CD4-positive, alpha-beta T cell treated with Interleukin-17A for 1 hour (primary cell): ENCODE results near the gene SRGN.
A peak's percentile ranks its signal among the peaks of the same experiment; 100 is the strongest.
"Not testable (repeated sequence)": the region's sequence is repeated elsewhere in the genome, so short reads cannot be mapped to it uniquely, and the experiment has no call there.

ENCODE experiments used
- DNase-seq: peaks from one replicate; pipeline ENCODE4 v3.0.0-alpha.2; 2020

The SRGN gene

GRCh38 chr10:69091143-69091651, 3.3 kb downstream of the SRGN start:
- DNase-seq = peak; percentile 29

DNA sequence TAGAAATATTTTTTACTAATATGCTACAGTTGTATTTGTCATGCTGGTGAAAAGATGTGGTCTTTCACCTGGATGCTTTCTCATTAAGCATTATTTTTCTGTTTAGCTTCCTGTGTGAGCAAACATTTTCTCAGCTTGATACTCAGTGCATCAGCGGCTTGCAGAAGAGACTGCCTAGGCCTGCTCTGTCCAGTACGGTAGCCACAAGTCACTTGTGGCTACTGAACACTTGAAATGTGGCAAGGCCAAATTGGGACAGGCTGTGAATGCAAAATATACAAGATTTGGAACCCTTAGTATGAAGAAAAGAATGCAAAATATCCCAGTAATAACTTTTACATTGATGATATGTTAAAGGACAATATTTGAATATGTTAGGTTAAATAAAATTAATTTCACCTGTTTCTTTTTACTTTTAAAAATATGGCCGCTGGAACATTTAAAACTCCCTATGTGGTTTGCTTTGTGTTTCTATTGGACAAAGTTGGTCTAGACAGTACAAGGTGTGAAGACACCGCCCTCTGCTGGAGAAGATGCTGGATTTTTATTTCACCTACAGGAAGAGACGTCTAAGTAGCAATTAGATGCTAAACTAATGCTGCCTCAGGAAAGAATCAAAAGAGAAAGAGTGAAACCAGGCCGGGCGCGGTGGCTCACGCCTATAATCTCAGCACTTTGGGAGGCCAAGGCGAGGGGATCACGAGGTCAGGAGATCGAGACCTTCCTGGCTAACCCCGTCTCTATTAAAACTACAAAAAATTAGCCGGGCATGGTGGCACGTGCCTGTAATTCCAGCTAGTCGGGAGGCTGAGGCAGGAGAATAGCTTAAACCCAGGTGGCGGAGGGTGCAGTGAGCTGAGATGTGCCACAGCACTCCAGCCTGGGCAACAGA, 5.3 kb downstream of the SRGN start:
- peak; percentile 93 for DNase-seq

GRCh38 chr10:69093933-69094332, 6.0 kb downstream of the SRGN start:
- DNase-seq = no peak

- DNase-seq = peak; percentile 22
These were observed 8.1 kb downstream of the SRGN start for GRCh38 chr10:69096045-69096444.

GRCh38 chr10:69097729-69098128, 9.8 kb downstream of the SRGN start:
- DNase-seq = no peak

- no peak for DNase-seq
These were observed 12.4 kb downstream of the SRGN start for GRCh38 chr10:69100136-69100872.

GRCh38 chr10:69101451-69102095, 13.7 kb downstream of the SRGN start:
- DNase-seq = peak; percentile 54

DNA sequence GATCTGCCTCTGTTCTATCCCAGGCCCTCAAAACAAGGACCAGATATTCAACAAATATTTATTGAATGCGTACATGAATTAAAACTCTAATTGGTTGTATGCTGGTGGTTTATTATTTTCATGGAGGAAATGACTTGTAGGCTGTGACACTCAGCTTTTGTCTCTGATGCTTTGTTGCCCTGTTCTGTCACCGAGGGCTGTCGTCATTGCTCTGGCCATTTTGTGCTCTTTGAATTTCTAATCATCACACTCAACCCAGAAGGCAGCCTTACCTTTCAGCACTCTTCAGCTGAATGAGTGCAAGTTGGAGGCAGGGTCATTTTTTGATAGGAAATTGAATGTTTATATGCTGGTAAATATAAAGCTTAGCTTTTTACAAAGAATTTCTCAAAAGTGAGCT, 14.5 kb downstream of the SRGN start:
- no peak for DNase-seq

DNA sequence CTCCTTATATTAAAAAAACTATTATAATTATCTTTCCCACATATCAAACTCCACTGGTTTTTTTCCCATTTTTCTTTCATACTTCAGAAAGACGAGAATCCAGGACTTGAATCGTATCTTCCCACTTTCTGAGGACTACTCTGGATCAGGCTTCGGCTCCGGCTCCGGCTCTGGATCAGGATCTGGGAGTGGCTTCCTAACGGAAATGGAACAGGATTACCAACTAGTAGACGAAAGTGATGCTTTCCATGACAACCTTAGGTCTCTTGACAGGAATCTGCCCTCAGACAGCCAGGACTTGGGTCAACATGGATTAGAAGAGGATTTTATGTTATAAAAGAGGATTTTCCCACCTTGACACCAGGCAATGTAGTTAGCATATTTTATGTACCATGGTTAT, 15.9 kb downstream of the SRGN start:
- no peak for DNase-seq

DNA sequence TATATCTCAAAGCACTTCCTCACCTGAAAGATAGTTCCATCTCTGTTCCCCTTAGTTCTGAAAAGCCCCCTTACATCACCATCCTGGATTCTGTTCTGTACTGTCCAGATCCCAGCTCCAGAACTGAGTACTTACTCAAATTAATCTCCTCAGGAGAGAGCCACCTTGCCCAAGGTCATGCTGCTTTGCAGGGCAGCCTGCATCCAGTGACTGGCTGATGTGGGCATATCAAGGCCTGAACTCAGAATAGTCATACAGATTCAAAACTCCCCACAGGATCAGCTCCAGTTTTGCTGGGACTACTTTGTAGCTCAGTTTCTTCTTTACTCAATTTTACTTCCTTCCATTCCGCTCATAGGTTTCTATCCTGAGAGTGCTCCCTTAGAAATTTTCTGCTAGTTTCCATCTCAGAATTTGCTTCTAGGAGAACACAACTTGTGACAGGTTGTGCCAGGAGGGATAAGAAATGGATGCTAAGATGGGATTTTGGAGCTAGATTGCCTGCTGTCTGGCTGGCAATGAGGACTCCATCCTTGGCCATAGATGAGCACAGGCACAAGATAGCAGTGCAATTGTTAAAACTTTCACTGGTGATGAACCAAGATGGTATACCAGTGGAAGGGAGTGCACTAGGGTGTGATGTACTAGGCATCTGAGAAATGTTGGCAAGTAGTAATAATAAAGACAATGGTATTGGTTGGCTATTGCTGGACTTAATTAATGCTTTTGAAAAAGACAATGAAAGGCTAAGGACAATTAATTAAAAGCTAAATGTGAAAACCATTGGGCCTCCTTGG, 17.3 kb downstream of the SRGN start:
- no peak for DNase-seq

- DNase-seq = no peak
These were observed 19.2 kb downstream of the SRGN start for GRCh38 chr10:69107176-69107490.

DNA sequence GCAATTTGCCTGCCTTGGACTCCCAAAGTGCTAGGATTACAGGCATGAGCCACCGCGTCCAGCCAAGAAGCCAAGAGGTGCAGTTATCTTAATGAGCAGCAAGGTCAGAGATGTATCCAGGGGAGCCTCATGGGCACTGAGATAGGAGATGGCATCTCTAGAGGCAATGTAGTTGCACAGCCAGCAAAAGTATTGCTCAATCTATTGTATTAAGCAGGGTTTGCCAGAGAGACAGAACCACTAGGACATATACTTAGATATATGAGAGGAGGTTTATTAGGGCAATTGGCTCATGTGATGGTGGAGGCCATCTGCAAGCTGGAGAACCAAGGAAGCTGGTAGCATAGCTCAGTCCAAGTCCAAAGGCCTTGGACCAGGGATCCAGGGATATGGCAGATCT, 19.8 kb downstream of the SRGN start:
- DNase-seq = peak; percentile 43

DNA sequence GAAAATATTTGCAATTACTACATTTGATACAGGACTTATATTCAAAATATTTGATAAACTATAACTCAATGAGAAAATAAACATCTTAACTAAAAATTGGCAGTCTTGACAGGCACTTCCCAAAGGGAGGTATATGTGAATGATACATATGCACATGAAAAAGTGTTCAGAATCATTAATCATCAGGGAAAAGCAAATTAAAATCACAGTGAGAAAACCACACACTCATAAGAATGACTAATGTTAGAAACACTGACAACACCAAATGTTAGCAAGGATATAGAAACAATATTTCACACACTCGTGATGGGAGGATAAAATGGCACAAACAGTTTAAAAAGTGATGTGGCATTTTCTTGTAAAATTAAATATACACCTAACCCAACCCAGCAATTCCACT, 32.0 kb downstream of the SRGN start:
- no peak for DNase-seq

GRCh38 chr10:69123306-69123746, 35.4 kb downstream of the SRGN start:
- no peak for DNase-seq

DNA sequence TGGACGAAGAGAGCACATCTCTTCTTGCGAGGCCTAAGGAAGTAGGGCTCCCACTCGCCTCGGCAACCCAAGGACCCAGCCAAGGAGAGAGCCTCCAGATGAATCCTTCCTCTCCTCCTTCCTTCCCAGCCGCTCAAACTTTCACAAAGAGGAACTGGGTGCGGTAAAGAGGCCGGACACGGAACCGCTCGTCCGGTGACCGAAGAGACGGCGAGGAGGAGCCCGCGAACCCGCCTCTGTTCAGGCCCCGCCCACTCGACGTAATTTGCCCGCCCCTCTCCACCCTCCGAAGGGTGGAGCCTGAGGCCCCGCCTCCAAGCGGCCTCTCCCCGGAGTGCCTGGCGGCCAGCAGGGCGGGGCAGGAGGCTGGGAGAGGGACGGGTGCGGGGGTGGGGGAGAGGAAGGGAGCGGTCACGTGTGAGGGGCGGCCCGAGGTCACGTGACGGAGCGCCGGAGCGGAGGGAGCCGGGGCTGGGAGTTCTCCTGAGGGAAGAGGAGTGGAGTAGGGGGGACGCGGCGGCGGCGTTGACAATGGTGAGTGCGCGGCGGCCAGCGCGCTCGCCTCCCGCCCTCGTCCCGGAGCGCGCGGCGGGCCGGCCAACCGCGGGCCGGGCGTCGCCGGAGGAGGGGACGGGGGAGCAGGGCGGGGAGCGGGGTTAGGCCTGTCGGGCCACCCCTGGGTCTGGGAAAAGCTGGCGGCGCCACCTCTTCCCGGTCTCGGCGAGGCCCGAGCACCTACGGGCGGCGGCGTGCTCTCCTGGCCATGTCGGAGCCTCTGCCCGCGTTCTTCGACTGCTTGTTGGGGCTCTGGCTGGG, 36.1 kb downstream of the SRGN start, which contains the start of gene VPS26A:
Gene VPS26A, plus strand, starts transcription at position 432 of the 816 bp plus-strand sequence. Its CDS starts 100 bp downstream, at position 532.
- peak; percentile 97 for DNase-seq

DNA sequence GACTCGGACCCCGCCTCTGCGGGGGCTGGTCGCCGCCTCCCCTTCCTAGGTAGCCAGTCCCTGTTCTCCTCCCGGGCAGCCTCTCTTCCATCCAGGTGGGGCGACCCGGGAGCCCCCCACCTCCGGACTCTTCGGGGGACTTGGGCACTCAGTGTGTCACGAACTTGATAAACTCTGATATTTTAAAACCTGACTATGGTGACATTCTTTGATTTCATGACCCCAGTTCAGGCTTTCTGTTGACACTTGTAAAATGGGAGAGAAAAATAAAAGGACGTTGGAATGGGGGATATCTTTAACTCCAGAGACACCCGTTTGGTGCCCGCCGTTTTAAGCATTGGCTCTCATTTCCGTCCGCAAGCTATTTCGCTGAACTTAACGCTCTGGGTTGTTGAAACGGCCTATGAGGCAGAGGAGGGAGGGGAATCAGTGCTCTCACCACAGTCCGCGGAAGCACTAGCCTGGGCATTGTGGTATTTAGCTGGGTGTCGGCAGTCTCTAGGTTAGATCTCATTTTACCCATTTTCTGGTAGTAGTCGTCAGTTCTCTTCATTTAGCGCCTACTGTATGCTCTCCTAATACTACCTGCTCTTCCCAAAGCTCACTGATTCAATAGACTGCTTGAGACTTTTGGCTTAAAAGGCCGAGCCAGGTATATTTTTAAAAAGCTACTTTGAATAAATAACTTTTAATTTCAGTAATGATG, 36.8 kb downstream of the SRGN start:
- DNase-seq = peak; percentile 79

DNA sequence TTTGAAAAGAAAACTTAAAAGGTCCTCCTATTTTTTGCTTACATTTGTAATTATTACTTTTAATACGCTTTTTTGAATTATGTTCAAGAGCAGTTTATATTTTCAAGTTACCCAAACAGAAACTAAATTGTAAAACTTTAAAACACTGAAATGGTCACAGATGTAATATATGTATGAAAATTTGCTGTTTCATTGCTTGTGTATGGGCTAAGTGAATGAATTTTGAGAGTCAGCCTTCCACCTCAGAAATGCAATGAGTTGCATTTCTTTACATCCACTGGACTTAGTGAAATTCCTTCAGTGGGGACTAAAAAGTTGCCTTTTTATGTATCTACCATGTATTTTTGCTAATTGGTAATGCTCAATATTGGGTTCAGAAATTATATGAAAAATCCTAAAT, 37.7 kb downstream of the SRGN start:
- DNase-seq = no peak

- no peak for DNase-seq
These were observed 42.3 kb downstream of the SRGN start for GRCh38 chr10:69130251-69130650.

GRCh38 chr10:69139961-69140360, 52.1 kb downstream of the SRGN start:
- no peak for DNase-seq

DNA sequence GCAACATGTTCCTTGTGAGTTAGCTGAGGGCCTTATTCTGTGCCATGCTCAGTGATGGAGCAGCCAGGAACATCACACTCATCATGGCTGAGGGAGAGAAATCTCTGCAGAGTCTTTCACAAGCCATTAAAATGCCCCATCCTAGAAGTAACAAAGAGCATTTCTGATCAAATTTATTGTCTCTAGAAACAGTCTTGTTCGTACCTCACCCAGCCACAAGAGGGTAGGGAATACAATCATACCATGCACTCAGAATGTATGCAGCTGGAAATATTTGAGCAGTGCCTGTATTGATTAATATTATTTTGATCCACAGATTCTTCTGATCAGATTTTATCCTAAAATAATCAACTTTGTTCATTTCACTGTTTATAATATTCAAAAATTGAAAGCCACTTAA, 53.4 kb downstream of the SRGN start:
- DNase-seq = no peak

DNA sequence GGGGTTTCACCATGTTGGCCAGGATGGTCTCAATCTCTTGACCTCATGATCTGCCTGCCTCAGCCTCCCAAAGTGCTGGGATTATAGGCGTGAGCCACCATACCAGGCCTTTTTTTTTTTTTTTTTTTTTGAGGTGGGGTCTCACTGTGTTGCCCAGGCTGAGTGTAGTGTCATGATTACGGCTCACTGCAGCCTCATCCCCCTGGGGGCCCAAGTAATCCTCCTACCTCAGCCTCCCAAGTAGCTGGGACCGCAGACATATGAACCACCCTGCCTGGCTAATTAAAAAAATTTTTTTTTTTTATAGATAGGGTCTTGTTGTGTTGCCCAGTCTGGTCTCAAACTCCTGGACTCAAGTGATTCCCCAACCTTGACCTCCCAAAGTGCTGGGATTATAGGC, 54.2 kb downstream of the SRGN start:
- not testable (repeated sequence) for DNase-seq
